Cardiac fibroblast (primary cell): ENCODE measurements around the gene DCUN1D2.
"Not testable (repeated sequence)": the region's sequence is repeated elsewhere in the genome, so short reads cannot be mapped to it uniquely, and the experiment has no call there.

ENCODE experiments used
- DNase-seq, 2 donors: peaks; one replicate each; pipeline versions ENCODE4 v3.0.0 to v3.0.0-alpha.2; 2010; ENCODE audit warnings: low read depth in 2 of 2
- H3K4me3 ChIP-seq, 2 donors: replicated peaks in 1 of 2; 1 replicate in 1 of 2; 2 replicates in 1 of 2; pipeline ENCODE4 v1.5.1; 2011; ENCODE audit warnings: low read depth in 2 of 2, low read length in 2 of 2, mild to moderate bottlenecking in 2 of 2, moderate library complexity in 1 of 2
- CTCF ChIP-seq: IDR thresholded peaks from one replicate; pipeline ENCODE4 v1.5.1; 2011; ENCODE audit warnings: low read depth, mild to moderate bottlenecking, low read length, inconsistent platforms

The DCUN1D2 gene

GRCh38 chr13:113528813-113529180 lies 38.3 kb upstream of the DCUN1D2 start:
- TF ChIP-seq CTCF = no peak
- no peak for DNase-seq
- no peak overlapping the region for H3K4me3 ChIP-seq

GRCh38 chr13:113528101-113528812 lies 37.7 kb upstream of the DCUN1D2 start:
- TF ChIP-seq CTCF = no peak
- no peak overlapping the region for H3K4me3 ChIP-seq
- DNase-seq = no peak

- no peak for DNase-seq
- no peak overlapping the region for H3K4me3 ChIP-seq
- no peak for TF ChIP-seq CTCF
Observed at GRCh38 chr13:113527272-113527958, 36.9 kb upstream of the DCUN1D2 start.

- H3K4me3 ChIP-seq = no peak overlapping the region
- DNase-seq = no peak
- no peak for TF ChIP-seq CTCF
Observed at GRCh38 chr13:113526466-113527220, 36.1 kb upstream of the DCUN1D2 start.

GRCh38 chr13:113522438-113522837 lies 31.9 kb upstream of the DCUN1D2 start:
- not testable (repeated sequence) for DNase-seq, H3K4me3 ChIP-seq

GRCh38 chr13:113520571-113520970 lies 30.1 kb upstream of the DCUN1D2 start:
- DNase-seq = no peak
- TF ChIP-seq CTCF = no peak
- no peak overlapping the region for H3K4me3 ChIP-seq

GRCh38 chr13:113519556-113519955 lies 29.0 kb upstream of the DCUN1D2 start:
- no peak for TF ChIP-seq CTCF
- H3K4me3 ChIP-seq = no peak overlapping the region
- DNase-seq = no peak
